GM19324 (cell line): ENCODE measurements around the gene DST.

ENCODE experiments used
- ATAC-seq: cut with Tn5 transposase; IDR thresholded peaks from one replicate; pipeline ENCODE4 v1.9.1; 2021; ENCODE audit warnings: mild to moderate bottlenecking, moderate library complexity; ENCODE audit not compliant: unreplicated experiment, low FRiP score

The DST gene

DNA sequence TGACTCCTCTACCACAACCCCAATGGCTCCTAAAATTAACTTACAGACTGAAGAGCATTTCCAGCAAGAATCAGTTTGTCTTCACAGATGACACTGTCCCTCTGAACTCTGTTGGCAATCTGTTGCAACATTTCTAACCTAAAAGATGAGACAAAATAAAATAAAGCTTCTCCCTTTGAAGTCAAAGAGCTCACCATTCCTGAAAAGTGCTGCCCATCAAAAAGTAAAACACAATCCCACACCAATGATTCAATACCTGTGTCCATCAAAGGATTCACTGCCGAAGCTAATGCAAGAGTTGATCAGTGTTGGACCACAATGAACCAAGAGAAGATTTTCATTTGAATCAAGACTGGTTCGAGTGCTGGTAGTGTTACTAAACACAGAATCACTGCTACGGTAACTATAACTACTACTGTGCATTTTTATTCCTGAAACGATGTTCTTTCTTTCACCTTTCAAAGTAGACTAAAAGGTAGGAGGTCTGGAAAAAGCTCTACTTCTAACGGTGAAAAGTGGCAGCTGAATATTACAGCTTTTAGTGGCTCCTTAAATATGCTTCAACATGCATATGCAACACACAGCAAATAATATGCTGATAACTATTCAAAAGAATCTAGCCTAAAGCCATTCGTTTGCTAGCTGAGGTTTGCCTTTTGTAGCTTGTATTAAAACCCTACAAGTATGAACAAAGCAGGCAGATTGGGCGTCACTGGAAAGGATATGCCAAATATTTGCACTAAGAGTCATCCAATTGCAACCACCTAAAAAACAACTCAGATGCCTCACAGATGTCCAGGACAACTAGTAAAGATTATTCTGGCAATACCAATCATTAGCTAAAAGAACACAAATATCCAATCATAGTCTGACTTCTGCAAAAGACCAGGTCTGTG is at the start of gene DST:
Gene DST, minus strand, starts transcription at position 524 of the 896 bp plus-strand sequence.
- ATAC-seq = no peak

DNA sequence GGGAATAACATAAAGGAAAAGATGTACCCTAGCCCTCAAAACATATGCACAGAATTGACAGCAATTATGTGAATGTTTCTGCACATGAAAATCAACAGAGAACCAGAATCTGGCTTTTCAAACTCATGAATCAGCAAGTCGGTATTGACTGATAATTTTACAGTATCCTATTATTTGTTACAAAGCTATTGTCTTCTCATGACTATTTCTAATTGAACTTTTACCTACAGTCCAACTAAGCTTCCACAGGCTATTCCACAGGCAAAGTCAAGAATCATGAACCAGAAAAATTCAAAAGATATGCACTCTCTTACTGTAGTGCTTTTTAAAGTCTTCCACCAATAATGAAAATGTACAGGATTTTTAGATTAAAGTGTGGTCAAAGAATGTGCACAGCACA is 49.1 kb upstream of the DST start:
- ATAC-seq = no peak

DNA sequence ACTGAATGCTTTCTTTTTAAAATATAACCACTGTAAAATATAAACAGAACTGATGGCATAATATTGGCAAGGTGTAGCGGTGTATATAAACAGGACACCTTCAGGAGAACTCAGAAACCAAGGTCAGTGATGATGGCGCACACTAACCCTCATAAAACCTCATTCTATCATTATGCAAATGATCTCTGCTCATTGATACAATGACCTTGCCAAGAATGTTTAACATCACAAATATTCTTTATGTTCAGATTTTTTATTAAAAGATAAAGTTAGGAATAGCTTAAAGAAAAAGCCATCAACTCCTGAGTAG is 48.6 kb upstream of the DST start:
- no peak for ATAC-seq

DNA sequence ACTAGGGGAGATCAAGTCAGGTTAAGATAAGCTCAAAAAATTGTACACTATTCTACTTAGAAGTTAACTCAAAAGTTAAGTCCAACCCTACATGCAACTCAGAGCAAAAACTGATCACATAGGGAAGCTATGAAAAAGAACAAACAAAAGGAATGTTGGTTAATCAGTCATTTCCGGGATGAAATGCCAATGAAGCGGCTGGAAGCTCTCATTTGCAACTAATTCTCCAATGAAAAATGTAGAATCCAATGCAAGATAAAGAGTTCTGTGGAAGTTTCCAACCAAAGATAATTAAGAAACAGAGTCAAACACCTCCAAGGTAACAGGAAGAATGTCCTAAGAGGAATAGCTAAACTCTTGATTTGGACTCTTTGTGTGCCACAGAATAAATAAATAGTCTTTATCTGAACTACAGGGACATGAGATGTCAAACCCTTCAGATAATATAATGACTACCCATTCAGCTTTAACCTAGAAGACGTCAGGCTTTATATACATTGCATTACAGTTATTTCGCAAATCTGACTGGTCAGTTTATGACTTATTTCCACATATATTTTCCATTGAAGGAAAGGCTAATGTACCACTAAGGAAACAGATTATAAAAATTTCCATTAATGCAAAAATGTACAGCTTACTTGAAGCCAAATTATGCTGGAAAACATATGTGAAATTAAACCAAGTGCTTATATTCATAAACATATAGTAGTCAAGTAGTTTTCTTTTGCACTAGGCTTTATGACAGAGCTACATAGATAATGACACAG is 48.0 kb upstream of the DST start:
- no peak for ATAC-seq

DNA sequence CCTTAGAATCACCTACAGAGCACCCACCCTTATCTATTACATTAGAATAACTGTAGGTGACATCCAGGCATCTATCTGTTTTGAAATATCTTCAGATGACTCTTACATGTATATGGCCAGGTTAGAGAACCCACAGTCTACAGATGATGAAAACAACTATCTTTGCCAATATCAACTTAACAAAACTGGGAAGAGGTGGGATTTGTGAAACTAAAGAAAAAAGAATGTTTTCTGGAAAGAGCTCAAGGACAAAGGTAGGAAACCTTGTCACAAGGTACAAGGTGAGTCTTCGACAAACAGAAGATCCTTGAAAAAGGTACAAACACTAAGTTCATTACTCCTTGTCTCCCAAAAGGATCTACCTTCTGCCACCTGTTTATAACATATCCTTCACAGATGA is 47.0 kb upstream of the DST start:
- peak; percentile 14 for ATAC-seq

DNA sequence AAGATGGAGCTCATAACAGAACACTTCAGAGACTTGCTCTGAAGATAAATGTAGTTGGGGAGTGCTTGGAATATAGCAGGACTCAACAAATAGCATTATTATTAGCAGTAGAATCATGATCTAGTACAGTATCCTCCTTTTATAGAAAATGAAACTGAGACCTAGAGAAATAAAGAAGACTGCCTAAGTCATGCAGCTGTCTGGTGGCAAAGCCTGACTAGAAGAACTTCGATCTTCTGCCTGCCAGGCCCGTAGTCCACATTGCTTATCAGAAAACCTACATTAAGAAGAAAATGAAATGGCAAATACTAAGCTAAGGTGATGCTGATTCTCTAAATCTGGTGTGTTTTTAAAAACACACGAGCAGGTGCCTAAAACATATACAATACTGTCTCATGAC is 46.4 kb upstream of the DST start:
- peak; percentile 72 for ATAC-seq

DNA sequence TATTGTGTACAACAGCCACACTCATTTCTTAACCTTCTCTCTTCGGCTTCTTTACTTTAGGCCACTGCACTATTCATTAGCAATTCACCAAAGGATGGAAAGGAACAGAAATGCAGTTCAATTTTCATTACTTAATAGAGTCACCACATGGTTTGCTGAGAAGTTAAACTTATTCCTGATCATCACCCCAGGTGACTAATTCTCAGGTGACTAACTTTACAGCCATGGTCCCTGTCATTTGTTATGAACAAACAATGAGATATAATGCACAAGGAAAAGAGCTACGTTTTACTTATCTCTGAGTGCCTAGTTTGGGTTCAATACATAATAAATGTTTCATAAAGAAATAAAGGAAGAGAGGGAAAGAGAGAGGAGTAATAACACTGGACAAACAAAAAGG is 45.8 kb upstream of the DST start:
- no peak for ATAC-seq

DNA sequence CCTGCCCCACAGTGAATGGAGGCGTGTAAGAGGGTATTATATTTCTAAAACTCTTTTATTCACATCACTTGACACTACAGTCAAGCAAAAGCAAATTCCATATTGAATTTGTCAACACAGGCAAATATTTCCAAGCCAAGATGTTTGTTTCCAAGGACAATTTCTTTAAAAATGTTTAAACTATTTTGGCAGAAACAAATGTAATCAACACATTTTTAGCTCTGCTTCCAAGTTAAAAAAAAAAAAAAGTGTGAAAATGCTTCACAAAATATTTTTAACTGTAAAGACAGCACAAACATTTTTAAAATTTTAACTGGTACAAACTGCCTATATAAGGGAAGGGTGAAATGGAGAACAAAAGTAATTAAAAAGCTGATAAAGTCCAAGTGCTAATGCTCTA is 44.9 kb upstream of the DST start:
- ATAC-seq = no peak

DNA sequence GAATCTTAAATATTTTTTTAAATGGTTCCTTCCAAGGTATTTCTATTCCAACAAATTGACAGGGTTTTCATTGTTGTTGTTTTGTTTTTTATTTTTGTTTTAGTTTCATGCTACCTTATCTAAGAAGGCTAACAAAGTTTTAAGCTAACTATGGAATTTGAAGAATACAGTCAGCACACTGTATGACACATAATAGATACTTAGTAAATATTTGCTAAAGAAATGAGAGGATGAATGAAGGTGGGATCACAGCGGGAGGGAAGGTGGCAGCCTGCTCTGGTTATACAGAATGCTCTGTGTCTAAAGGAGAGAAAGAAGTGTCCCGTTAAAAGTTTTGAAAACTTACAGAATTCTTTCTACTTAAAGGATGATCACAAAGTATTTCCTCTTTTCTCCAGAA is 43.7 kb upstream of the DST start:
- ATAC-seq = no peak

DNA sequence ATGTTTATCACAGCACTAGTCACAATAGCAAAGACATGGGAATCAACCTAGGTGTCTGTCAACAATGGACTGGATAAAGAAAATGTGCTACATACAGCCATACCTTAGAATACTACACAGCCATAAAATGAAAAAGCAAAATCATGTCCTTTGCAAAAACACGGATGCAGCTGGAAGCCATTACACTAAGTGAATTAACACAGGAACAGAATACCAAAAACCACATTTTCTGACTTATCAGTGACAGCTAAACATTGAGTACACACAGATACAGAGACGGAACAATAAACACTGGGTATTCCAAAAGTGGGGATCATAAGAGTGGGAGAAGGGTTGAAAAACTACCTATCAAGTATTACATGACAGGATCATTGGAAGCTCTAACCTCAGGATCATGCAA is 43.3 kb upstream of the DST start:
- no peak for ATAC-seq

DNA sequence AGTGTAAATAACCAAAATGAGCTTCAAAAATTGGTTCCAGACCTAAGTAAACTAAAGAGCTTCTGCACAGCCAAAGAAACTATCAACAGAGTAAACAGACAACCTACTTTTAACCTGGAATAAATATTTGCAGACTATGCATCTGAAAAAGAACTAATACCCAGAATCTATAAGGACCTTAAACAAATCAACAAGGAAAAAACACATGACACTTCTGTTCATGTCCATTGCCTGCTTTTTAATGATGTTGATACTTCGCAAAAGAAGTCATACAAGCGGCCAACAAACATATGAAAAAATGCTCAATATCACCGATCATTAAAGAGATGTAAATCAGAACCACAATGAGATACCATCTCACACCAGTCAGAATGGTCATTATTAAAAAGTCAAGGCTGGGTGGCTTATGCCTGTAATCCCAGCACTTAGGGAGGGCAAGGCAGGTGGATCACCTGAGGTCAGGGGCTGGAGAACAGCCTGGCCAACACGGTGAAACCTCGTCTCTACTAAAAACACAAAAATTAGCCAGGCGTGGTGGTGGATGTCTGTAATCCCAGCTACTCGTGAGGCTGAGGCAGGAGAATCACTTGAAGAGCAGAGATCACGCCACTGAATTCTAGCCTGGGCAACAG is 42.5 kb upstream of the DST start:
- no peak for ATAC-seq

DNA sequence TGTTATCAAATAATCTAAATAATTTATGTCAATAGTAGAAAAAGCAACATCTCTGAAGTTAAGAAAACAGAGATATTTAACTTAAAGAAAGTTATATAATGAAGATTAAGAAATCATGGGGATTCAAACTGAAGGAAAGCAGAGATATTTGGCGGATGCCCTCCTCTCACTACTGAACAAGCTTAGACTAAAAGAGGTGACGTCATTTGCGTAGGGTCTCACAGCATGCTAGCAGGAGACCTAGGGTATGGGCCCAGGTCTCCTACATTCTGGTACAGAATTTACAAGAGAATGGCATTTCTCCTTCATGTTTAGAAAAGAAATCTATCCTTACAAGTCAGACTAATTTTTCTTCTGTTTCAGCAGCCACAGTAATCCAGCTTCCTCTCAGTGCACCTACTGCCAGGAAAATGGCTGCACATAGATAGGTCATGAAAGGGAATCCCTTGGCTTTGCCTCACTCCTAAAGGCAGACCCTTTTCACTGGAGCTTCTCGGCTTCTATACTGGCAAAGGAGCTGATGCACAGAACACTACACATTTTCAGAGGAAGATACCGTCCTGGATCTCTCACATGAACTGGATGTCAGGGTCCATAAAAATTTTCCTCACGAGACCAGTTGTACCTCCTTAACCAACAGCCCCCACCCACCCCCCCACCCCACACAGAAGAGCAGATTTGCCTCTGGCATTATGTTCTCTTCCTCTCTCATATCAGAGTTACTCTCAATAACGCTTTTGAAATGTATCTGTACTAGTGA is 41.8 kb upstream of the DST start:
- ATAC-seq = no peak

DNA sequence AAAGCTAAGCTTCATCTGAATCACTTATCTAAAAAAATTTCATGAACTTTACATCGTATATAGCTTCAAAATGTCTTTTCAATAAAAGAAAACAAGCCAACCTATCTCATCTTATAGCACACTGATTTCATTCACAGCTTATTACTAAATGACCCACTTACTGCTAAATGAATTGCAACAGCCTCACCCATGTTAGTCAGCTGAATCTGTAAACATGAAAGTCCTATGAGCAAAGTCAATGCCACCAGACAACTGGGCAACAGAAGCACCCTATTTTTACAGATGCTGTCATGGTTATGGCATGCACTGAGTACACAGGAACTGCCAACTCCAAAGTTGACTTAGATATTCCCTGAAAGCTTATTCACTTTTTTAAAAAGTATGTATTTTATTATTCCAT is 41.2 kb upstream of the DST start:
- ATAC-seq = no peak

DNA sequence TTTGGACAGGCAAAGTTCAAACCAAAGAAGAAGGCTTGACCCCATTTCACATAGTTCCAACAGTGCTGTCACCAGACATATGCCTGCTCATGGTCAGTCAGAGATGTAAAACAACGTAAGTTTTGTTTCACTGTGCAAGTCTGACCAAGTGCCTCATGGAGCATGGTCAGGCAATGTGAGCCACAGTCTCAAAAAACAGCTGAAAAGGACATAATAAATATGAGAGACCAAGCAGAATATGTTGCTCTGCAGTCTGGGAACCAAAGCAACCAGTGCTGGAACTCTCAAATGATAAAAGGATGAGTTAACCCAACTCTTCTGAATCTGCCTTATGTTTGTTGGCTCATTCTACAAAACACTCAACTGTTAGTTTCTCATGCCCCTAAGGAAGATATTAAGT is 39.9 kb upstream of the DST start:
- no peak for ATAC-seq

DNA sequence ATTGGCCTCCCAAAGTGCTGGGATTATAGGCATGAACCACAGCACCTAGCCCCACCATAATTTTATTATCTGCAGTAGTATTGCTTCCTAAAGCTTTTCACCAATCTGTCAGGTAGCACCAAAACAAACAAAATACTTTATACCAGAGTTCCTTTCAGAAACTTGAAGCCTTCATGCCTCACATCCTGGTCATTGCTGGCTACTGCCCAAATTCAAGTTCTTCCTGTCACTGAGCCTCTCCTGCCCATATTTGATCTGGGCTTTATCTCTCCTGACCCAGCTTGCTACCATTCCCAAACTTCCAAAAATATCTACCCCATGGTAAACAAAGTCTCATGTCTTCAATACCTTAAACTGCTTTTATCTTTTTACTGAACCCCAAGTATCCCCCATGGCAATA is 34.9 kb upstream of the DST start:
- ATAC-seq = no peak

DNA sequence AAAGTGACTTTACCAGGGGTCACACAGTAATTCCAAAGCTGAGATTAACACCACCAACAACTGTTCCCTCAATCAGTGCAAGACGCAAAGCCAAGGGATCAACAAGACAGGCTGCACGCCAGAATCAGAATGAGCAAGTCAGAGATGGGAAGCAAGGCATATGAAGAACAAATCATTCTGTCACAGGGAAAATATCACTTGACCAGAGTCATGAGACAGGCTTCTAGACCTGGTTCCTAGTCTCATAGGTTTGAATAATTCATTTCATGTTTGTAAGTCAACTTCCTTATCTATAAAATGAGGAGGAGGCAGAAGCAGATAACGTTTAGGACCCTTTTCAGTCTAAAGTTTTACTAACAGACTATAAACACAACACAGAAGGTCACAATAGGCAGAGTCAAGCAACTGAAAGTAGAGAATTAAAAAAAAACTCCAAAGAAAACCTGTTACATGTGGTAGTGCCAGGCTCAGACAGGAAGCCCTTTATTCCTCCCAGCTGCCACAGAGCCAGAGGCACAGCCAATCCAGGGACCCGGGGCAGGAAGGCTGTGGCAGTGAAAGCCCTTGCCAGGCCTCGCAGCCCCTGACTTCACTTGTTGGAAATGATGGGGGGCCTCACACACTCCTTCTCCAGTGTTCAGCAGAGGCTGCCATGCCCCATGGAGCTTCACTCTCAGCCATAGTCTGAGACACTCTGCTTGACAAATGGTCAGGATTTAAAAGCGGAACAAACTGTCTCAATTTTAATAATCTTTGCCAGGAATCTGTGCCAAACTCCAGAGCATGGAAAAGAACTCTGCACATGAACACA is 29.2 kb upstream of the DST start:
- no peak for ATAC-seq

DNA sequence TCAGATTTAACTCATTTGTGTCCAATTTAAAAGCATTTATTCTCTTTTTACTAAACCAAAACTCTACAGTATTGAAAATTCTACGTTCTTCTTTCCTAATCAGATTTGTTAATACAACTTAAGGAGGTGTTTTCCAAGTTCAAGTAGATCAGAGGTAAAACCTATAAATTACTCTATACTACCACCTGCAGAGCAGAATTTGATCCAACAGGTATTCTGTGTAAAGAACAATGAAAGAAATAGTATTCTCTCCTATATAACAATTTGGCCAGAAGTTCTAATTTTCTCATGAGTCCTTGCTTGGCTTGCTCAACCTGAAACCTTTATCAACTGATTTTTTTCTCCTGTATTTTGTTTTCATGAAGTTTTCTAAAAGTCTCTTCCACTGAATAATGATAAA is 28.5 kb upstream of the DST start:
- ATAC-seq = no peak

DNA sequence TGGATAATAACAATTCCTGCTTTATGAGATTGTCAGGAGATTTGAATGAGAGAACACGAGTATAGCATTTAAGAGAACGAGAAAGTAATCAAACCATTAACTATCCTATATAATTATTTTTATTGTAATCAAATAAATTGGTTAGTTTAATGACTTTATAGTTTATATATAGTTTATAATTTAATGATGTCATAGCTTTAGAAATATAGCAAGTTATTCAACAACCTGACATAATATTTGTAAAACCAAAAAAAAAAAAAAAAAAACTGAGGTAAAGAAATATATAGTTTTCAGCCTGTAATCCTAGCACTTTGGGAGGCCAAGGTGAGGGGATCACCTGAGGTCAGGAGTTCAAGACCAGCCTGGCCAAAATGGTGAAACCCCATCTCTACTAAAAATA is 26.4 kb upstream of the DST start:
- ATAC-seq = no peak

DNA sequence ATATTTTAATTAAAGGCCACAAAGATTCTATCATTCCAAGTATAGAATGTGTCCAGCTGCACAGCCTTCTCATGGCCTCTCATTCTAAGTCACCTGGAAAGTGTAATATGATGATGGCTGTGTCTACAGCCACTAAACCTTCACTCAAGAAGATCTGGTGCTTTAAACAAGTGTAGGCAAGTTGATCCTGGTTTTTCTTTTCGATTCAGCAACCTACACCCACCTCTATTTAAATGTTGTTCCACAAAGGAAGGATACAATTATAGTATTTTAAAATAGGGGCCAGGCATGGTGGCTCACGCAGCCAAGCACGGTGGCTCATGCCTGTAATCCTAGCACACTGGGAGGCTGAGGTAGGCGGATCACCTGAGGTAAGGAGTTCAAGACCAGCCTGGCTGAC is 25.5 kb upstream of the DST start:
- no peak for ATAC-seq

DNA sequence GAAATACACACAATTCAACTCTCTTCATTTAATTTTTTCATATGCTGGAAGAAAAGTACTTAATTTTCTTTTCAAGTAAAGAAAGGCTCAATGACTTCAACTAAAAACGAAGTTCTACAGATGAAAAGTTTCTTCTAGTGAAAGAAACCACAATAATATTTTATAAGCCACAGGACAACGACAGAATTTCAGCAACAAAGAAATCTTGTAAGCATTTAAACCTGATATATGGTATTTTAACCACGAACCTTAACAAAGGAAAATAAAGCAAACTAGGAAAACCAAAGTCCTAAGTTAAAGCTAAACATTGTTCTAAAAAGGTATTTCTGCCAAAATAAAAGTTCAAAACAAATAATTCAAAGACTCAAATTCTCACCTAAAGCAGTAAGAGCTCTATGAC is 24.6 kb upstream of the DST start:
- ATAC-seq = no peak
